GM19397 (cell line): ENCODE data around the gene PHTF2.
"Not testable (repeated sequence)": the region's sequence is repeated elsewhere in the genome, so short reads cannot be mapped to it uniquely, and the experiment has no call there.

Experiments used
- ATAC-seq: cut with Tn5 transposase; IDR thresholded peaks from one replicate; pipeline ENCODE4 v1.9.1; 2021; ENCODE audit warnings: mild to moderate bottlenecking, moderate library complexity; ENCODE audit not compliant: unreplicated experiment

PHTF2 gene

DNA sequence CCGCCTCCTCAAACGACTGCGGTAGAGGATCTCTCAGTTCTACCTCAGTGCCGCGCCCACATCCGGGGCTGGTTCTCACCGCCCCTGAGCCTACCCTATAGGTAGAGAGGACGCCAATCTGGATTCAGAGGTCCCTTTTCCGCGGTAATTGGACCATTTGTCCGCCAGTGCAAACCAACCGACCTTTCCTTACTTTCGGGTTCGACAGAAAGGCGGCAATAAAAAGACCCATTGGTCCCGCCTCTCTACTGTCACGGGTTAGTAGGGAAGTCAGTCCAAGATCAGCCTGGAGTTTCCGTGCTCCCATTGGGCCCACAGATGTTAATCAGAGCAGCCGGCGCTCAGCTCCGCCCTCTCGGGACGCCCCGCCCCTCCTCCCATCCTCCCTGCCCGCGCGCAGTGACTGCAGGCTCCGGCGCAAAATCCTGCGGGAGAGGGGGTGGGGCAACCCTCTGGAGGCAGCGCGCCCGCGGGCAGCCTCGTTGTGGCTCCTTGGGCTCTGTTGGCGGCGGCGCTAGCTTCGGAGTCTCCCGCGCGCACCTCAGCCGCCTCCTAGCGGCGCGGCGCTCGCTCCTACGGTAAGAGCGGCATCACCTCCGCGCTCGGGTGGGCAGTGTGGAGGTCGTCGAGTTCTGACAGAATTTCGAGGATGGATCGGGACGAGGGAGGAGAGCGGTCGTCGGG lies at the start of gene PHTF2, which contains the start of gene TMEM60:
Gene PHTF2, plus strand, starts transcription at position 380 of the 684 bp plus-strand sequence.
Gene TMEM60, minus strand, starts transcription at position 41 of the 684 bp plus-strand sequence. CDS start 4,061 bp downstream, outside the sequence.
- ATAC-seq = peak; percentile 89

DNA sequence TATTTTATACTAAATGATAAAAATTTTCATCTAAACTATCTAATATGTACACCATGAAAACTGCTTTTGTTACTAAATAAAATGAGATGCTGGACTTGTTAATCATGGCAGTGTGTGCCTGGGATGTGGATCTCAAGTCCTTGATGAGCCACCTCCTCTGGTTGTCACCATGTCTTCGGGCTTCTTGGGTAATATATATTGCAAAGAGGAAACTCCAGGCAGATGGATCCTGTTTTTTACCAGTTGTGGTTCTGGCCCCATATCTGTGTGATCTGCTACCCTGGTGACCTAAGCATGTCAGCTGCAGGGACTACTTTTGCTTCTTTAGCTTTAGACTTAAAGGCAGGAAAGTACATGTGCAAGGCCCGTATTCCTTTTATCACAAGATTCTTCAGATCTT lies 46.6 kb upstream of the PHTF2 start:
- ATAC-seq = no peak

DNA sequence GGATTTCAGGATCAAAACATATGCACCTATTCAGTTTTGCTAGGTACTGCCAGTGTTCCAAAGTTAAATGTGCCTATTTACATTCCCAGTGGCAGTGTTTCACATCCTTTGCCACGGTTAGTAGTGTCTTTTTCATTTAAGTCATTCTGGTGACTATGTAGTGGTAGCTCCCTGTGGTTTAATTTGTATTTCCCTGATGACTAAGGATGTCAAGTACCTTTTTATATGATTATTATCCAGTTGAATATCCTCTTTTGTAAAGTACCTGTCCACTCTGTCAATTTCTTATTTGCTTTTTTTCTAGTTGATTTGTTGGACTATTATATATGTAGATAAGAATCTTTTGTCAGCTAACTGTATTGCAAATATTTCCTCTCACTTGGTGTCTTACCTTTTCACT lies 45.4 kb upstream of the PHTF2 start:
- no peak for ATAC-seq

DNA sequence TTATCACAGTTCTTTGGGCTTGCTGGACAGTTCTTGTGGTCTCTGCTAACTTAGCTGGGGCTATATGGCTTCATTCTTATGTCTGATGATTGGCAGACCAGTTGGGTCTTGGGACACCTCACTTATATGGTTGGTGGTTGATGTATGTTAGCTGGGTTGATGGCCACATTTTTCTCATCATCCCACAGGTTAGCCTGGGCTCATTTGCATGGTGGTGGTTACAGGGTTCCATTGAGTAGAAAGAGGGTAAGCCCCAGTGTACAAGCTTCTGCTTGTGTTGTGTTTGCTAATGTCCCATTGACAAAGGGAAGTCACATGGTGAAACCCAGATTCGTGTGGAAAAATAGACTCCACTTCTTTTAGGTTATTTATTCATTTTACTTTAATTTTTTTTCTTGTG lies 41.0 kb upstream of the PHTF2 start:
- peak; percentile 89 for ATAC-seq

DNA sequence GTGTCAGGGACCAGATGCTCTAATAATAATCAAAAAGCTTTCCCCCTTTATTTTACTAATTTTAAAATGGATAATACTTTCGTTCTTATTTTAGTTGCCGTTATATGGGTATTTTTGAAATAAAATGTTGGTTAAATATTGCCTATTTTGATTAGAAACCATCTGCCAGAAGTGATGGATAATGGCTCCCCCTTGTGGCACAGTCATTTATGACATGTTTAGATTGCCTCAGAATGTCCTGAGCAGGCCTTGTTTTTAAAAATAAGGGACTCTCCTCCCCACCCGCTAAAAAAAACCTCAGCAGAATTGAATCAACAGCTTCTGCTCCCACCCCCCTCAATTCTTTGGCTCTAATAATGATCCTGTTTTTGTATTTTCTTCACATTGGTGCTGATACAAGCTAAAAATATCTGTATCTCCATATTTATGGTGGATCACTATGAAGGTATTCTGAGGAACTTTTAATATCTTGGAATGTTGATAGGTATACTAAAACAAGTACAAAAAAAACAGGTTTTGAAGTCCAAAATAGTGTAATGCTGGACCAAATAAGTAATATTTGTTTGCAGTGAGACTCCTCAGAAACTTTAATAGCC lies 39.2 kb upstream of the PHTF2 start:
- no peak for ATAC-seq

DNA sequence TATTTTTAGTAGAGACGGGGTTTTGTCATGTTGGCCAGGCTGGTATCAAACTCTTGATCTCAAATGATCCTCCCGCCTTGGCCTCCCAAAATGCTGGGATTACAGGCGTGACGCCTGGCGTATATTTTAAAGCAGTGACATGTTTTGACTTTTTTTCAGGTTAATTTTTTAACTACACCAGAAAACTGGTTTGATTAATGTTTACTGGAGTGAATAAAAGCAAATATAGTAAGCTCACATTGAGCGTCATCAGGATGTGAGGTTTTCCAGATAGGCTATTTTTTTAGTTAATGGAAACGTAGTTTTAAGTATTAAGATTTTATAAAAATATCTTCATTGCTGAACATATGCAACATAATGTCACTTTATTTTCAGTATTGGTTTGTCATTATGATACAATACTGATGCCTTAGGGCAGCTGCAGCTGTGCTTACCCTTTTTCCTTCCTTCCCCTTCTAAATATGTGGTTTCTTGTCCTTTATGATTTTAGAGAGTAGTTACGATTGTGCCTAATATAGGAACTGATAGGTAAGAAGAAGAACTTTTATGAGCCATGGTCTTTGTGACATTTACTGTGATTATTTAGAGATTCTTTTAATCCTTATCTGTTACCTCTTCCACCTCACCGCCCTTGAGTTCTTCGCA lies 37.6 kb upstream of the PHTF2 start:
- ATAC-seq = no peak

DNA sequence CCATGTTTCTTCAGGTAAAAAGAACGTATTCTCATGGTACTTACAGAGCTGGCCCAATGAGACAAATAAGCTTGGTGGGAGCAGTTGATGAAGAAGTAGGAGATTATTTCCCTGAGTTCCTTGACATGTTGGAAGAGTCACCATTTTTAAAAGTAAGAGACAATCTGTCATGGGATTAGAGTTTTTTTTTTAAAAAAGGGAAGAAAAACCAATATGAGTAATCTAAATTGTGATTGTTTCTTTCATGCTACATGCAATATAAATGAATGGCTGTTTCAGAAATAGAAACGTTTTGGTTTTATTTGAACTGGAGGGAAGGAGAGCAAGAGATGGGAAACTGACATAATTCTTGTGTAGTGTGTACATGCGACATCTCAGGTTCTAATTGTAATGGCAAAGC lies 33.1 kb upstream of the PHTF2 start:
- ATAC-seq = no peak

DNA sequence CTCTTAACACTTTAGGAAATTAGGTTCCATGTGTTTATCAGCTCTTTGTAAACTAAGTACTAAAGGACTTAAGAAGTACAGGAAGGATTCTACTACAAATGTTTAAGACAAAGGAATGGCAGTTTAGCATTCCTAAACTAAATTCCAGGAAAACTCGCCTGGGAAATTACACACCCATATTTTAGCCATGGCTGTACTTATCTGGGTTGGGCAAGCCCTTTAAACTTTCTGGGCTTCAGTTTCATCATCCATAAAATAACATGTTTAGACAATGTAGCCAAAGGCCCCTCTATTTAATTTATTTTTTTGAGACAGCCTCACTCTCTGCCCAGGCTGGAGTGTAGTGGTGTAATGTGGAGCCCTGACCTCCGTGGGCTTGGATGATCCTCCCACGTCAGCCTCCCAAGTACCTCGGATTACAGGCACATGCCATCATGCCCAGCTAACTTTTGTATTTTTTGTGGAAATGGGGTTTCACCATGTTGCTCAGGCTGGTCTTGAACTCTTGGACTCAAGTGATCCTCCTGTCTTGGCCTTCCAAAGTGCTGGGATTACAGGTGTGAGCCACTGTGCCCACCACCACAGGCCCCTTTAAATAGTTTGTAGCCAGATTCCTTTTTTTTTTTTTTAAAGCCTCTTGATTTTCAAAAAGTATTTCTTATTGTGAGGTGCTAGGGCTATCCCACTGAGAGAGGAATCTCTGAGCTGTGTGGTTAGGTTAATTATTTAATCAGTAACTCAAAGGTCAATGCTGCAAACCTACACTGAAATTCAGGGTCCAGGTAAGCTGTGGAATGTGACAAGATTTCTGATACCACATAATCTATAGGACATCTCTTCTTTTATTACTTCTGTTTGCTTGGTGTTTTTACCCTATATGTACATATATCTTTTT lies 32.4 kb upstream of the PHTF2 start:
- no peak for ATAC-seq

DNA sequence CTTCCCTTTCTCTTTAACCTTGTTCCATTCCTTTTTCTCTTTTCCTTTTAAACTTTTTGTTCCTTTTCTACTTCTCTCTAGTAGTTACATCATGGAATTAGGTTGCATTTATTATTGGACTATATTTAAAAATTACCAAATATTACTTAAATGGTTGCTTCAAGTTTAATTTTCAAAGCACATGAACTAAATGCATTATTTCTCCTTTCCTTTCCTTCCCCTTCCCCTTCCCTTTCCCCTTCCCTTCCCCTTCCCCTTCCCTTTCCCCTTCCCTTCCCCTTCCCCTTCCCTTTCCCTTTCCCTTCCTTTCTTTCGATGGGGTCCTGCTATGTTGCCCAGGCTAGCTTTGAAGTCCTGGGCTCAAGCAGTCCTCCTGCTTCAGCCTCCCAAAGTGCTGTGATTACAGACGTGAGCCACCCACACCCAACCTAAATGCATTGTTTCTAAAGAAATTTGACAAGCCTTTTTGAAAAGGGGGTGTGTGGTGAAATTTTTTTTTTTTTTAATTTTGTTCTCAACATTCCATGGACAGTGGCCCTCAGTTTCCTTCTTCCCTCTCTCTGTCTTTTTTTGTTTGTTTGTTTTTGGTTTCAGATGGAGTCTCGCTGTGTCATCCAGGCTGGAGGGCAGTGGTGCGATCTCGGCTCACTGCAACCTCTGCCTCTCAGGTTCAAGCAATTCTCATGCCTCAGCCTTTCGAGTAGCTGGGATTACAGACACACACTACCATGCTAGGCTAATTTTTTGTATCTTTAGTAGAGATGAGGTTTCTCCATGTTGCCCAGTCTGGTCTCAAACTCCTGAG lies 31.6 kb upstream of the PHTF2 start:
- ATAC-seq = no peak

DNA sequence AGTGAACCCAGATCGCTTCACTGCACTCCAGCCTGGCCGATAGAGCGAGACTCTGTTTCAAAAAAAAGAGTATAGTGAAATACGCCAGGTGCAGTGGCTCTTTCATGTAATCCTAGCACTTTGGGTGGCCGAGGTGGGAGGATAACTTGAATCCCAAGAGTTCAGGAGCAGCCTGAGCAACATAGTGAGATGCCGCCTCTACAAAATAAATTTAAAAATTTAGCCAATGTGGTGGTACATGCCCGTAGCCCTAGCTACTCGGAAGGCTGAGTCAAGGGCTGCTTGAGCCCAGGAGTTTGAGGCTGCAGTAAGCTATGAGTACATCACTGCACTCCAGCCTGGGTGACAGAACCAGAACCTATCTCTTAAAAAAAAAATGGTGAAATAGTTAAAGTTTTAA lies 28.3 kb upstream of the PHTF2 start:
- no peak for ATAC-seq

DNA sequence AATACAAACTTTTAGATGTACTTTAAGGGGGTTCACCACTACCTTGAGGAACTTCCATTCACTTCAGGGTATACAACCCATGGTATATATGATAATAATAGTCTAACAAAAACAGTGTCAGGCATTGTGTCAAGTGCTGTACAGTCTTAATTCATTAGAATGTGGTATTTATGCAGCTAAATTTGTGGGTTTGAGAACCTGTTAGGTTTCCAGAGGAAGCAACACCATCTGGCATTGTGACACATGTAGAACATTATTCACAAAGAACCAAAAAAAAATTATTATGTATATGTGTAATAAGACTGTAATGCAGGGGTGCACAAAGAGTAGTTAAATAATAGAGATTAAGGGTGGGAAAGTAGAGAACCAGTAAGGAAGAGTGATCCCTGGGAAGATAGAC lies 26.7 kb upstream of the PHTF2 start:
- ATAC-seq = no peak

DNA sequence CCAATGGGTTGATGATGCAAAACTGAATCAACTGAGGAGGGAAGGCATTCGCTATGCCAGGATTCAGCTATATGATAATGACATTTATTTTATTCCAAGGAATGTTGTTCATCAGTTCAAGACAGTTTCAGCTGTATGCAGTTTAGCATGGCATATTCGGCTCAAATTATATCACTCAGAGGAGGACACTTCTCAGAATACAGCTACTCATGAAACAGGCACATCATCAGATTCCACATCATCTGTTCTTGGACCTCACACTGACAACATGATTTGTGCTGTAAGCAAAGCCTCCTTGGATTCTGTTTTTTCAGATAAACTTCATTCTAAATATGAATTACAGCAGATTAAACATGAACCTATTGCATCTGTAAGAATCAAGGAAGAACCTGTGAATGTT lies 20.0 kb upstream of the PHTF2 start:
- ATAC-seq = no peak

DNA sequence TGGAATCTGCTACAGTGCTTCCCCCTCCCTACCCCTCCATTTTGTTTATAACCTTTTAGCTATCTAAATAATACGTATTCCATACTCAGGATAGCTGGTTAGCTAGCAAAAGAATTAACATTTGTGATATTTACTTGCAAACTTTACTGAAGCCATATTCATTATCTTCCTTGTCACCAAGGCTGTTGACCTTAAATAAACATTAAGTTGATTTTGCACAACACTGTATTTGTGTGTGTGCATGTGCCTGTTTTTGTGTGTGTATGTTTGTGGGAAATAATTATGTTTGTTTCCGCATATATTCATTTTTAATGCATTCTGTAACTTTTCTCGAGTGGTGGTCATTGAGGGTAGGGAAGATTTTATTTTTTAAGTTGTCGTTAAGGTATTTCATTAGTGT lies 16.2 kb upstream of the PHTF2 start:
- ATAC-seq = no peak

DNA sequence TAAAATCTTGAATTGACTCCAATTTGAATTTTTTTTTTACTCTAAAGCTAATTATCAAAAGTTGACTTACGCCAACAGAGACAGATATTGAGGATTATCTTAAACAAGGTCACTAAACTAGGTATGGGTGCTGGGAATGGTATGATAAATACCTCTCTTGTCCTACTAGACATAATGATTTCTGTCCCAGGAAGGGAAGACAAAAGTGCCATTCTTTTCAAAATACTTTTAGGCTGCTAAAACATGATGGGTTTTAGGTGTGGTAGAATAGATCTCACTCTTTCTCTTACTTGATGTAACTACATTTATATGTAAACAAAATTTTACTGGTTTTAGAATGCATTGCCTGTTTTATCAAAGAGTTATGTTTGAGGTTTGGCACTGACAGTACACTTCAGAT lies 15.5 kb upstream of the PHTF2 start:
- no peak for ATAC-seq

DNA sequence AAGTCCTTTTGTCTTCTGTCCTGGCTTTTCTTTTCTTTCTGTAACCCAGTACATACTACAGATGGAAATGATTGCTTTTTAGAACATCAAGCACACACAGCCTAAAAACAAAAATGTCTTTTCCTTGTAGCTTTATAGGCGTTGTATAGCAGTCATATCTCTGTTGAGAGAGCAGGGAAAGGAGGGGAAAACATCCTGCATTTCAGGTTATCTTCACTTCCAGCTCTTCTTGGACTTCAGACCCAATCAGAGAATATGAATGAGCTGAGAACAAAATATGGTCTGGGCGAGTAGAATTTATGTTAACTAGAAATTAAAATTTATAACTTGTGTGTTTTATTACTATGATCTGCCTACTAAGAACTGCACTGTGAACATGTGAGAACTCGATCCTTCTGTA lies 15.0 kb upstream of the PHTF2 start:
- ATAC-seq = no peak

DNA sequence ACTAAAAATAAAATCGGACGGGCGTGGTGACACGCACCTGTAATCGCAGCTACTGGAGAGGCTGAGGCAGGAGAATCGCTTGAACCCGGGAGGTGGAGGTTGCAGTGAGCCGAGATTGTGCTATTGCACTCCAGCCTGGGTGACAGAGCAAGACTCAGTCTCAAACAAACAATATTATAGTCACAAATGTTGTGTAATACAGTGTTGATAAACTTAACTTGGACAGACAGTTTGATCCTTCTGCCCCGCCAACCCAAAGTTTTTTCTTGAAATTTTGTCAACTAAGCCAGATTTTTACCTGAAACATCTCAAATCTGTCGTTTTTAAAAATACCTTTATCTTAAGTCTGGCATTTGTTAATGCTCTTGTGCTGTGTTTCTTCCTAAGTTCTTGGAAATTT lies 14.1 kb upstream of the PHTF2 start:
- not testable (repeated sequence) for ATAC-seq

DNA sequence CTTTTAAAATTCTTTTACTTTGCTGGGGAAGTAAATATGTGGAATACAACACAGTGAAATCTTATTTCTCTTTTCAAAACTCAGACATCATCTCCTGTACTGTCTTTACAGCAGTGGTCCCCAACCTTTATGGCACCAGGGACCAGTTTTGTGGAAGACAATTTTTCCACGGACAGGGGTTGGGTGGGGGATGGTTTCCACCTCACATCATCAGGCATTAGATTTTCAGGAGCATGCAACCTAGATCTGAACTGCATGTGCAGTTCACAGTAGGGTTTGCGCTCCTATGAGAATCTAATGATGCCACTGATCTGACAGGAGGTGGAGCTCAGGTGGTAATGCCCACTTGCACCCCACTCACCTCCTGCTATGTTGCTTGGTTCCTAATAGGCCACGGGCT lies 12.6 kb upstream of the PHTF2 start:
- ATAC-seq = no peak

DNA sequence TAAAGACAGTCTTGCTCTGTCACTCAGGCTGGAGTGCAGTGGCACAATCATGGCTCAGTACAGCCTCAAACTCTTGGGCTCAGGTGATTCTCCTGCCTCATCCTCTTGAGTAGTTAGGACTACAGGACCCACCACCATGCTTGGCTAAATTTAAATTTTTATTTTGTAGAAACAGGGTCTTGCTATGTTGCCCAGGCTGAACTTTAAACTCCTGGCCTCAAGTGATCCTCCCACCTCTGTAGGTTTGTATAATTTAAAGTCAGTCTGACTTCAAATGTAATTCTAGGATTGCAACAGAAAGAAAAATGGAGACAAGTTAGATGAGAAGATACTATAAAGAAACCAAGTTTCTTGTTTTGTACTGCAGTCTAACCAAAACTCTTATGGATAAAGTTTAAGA lies 11.8 kb upstream of the PHTF2 start:
- no peak for ATAC-seq

DNA sequence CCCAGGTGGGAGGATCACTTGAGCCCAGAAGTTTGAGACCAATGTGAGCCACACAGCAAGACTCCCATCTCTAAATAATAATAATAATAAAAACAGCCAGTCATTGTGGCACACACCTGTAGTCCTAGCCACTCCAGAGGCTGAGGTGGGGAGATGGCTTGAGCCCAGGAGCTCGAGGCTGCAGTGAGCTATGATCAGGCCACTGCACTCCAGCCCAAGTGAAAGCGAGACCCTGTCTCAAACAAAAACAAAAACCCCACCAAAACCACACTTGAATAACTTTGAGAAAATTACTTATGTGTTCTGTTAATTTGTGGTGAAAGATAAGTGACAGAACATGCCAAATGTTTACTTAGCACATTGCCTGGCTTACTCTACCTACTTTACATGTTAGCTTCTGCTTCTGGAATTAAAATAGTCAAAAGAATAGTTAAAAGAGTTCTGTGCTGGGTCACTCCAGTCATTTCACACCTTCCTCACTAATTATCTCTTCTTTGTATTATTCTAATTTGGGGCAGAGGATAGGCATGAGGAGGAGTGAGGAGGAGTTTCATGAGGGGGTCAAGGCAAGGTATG lies 10.2 kb upstream of the PHTF2 start:
- peak; percentile 44 for ATAC-seq

DNA sequence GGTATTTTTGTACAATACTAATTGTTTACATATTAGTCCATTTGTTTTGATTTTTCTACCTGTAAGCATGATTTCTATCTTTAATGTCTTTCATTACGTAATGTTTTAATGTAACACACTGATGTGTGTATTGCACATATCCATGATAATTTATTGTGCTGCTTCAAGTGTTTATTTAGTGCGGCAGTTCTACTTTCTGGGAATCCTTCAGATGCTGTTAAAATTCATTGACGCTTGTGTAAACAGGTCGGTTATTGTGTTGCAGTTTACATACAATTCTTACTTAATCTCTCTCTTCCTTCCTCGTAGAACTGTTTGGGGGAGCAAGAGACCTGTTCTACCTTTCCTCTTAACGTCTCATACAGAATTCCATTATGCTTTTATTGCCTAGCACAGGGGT lies 7.2 kb upstream of the PHTF2 start:
- no peak for ATAC-seq
